Measurements from ENCODE around the gene TINAGL1. TPM values are rescaled to one million over a fixed set of nuclear protein-coding genes. Genes with fewer than 3 reads are reported as not detected.
A peak's percentile ranks its signal among the peaks of the same experiment; 100 is the strongest.

Gene TINAGL1
- total RNA-seq, 1 experiment from 2014 or later = 2.5 TPM

DNA sequence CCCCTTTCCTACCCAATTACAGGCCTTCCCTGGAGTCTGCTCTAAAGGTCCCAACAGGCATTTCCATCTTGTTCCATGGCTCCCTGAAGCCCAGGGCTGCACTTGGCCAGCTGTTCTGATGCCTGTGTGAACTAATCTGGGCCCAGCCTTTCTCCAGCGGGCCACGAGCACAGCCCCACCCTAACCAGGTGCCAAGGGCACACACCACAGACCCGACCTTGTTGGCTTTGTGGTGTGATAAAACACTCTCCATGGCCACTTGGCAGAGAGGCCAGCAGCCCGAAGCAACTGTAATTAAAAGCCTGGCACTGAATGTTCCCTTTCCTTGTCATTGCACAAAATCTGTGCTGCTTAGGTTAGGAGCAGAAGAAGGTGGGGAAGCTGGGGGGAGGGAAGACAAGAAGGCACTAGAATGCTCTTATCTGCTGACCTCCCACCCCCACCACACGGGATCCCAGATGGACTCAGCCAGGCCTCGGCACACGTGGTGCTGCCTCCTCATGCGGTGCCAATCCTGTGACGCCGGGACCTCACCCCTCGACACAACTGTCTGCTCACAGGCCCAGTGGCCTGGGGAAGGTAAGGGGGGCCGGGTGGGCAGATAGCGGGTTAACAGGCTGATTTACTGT lies 51.1 kb downstream of the TINAGL1 start:
- no peak overlapping the region for H3K18ac ChIP-seq (ENCODE audit: insufficient read length, low read depth, low read length)

More for the DNA sequence above, 51.1 kb downstream of the TINAGL1 start:
- H3K4me2 ChIP-seq (ENCODE audit: insufficient read depth, insufficient read length, low read length) = no peak overlapping the region
- H2BK20ac ChIP-seq (ENCODE audit: low read depth, low read length, poor library complexity, severe bottlenecking) = no peak overlapping the region
- no peak overlapping the region for H3K27ac ChIP-seq (ENCODE audit: insufficient read length, low read depth, low read length)
- Mint-ChIP-seq H3K27ac (peak overlapping the region in 1 of 3 experiments; percentile 36; a peak in 2 of 7 replicates), H3K4me1 (peaks cover 7 to 16% of the 10 kb centered on the region in 2 experiments), H3K9me3 (no peaks in the 10 kb centered on the region), H3K36me3 (ENCODE audit: insufficient read depth in 1 of 3, low read depth in 3 of 3) (peaks cover 5 to 27% (median 17%) of the 10 kb centered on the region in 3 experiments; a peak in 6 of 7 replicates), H3K4me3 (no peak overlapping the region), H3K27me3 (ENCODE audit: low read depth) (no peaks in the 10 kb centered on the region)
- no peaks in the 10 kb centered on the region for H3K79me1 ChIP-seq (ENCODE audit: insufficient read depth, low read depth, low read length, poor library complexity, severe bottlenecking)
- H3K9me3 ChIP-seq (ENCODE audit: control insufficient read depth, low read depth, low read length) = no peaks in the 10 kb centered on the region
- no peak overlapping the region for H2BK15ac ChIP-seq (ENCODE audit: low read depth, low read length)
- H3K79me2 ChIP-seq (ENCODE audit: insufficient read depth, low read length) = no peaks in the 10 kb centered on the region
- no peak overlapping the region for H4K8ac ChIP-seq (replicated peaks; ENCODE audit: insufficient read length, low read depth, low read length)
- no peak overlapping the region for H2AK5ac ChIP-seq (ENCODE audit: insufficient read length, low read length)
- no peak overlapping the region for H3K4ac ChIP-seq (ENCODE audit: low read depth, low read length)
- no peak for DNase-seq
- H4K5ac ChIP-seq (ENCODE audit: insufficient read length, low read depth, low read length) = no peak overlapping the region
- H2BK12ac ChIP-seq (ENCODE audit: insufficient read length, low read depth, low read length) = no peak overlapping the region
- H2BK5ac ChIP-seq (ENCODE audit: insufficient read length, low read length) = no peak overlapping the region
- no peak overlapping the region for H3T11ph ChIP-seq (ENCODE audit: low read length)
- no peak overlapping the region for H2AFZ ChIP-seq (ENCODE audit: low read length)
- no CpG with 5 or more reads among the region's 13 CpGs for WGBS (ENCODE audit: extremely low coverage, insufficient read length, low lambda C conversion rate)
- H3K27me3 ChIP-seq (ENCODE audit: insufficient read depth, low read length) = no peaks in the 10 kb centered on the region
- TF ChIP-seq, protein P1, sequence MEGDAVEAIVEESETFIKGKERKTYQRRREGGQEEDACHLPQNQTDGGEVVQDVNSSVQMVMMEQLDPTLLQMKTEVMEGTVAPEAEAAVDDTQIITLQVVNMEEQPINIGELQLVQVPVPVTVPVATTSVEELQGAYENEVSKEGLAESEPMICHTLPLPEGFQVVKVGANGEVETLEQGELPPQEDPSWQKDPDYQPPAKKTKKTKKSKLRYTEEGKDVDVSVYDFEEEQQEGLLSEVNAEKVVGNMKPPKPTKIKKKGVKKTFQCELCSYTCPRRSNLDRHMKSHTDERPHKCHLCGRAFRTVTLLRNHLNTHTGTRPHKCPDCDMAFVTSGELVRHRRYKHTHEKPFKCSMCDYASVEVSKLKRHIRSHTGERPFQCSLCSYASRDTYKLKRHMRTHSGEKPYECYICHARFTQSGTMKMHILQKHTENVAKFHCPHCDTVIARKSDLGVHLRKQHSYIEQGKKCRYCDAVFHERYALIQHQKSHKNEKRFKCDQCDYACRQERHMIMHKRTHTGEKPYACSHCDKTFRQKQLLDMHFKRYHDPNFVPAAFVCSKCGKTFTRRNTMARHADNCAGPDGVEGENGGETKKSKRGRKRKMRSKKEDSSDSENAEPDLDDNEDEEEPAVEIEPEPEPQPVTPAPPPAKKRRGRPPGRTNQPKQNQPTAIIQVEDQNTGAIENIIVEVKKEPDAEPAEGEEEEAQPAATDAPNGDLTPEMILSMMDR (conservative IDR thresholded peaks at IDR 0.05) = no peak
- no peaks in the 10 kb centered on the region for H4K20me1 ChIP-seq (ENCODE audit: control insufficient read depth, insufficient read depth, insufficient read length)
- H3K23ac ChIP-seq (ENCODE audit: insufficient read length, low read depth, low read length) = no peak overlapping the region
- H4K91ac ChIP-seq (ENCODE audit: insufficient read length, low read depth, low read length) = no peak overlapping the region
- no peaks in the 10 kb centered on the region for H3K23me2 ChIP-seq (ENCODE audit: insufficient read length, low read depth, low read length, poor library complexity, severe bottlenecking)
- H3K9ac ChIP-seq (ENCODE audit: extremely low read depth, insufficient read length, low read length) = no peak overlapping the region
- no peaks in the 10 kb centered on the region for H3K4me1 ChIP-seq (ENCODE audit: insufficient read depth, low read length)
- H2BK120ac ChIP-seq (ENCODE audit: low read depth, low read length, poor library complexity, severe bottlenecking) = no peak overlapping the region
- H3K56ac ChIP-seq (ENCODE audit: insufficient read length, low read depth, low read length) = no peak overlapping the region
- H3K14ac ChIP-seq (ENCODE audit: insufficient read depth, low read length) = no peak overlapping the region

All from H9 (cell line).